Jurkat, Clone E6-1 (cell line): ENCODE results near the gene PSMB7. TPM values are rescaled to one million over a fixed set of nuclear protein-coding genes. Genes with fewer than 3 reads are reported as not detected.

Experiments used
- DNase-seq: peaks from one replicate; pipeline ENCODE4 v3.0.0-alpha.2; 2011; ENCODE audit warnings: low read depth, low spot score
- H3K4me3 ChIP-seq: 2 replicates; pipeline ENCODE4 v1.5.1; 2011; ENCODE audit warnings: mild to moderate bottlenecking, low read length, control low read depth, moderate library complexity
- polyA plus RNA-seq: library from polyadenylated mRNA; unstranded; fragments of >200 nt; gene quantifications from one replicate; pipeline ENCODE4 v1.2.1, GENCODE V29; 2012; ENCODE audit warnings: missing spikeins; ENCODE audit not compliant: insufficient read length, insufficient read depth

PSMB7 gene
- polyA plus RNA-seq = 439 TPM

GRCh38 chr9:124415102-124415851 is at the start of gene PSMB7:
Gene PSMB7 (minus strand): TSS chr9:124415442. CDS start chr9:124415425, 17 bp downstream.
- H3K4me3 ChIP-seq = peak within 1 kb of the TSS; percentile 98
- peak; percentile 97 for DNase-seq

DNA sequence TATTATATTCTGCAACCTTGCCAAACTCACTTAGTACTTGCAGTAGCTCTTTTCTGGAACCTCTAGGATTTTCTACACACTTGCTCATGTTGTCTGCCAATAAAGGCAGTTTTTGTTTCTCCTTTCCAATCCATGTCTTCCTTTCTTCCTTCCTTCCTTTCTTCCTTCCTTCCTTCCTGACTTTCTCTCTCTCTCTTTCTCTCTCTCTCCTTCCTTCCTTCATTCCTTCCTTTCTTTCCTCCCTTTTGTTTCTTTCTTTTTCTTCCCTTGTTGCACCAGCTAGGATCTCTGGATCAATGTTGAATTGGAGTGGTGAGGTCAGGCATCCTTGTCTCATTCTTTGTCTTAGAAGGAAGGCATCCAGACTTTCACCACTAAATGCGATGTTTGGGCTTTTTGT is 47.5 kb upstream of the PSMB7 start:
- no peak for DNase-seq
- H3K4me3 ChIP-seq = no peak overlapping the region

- no peak overlapping the region for H3K4me3 ChIP-seq
- DNase-seq = no peak
These were observed 43.2 kb upstream of the PSMB7 start for GRCh38 chr9:124458441-124458840.

- DNase-seq = no peak
- no peak overlapping the region for H3K4me3 ChIP-seq
These were observed 42.7 kb upstream of the PSMB7 start for GRCh38 chr9:124457887-124458431.

DNA sequence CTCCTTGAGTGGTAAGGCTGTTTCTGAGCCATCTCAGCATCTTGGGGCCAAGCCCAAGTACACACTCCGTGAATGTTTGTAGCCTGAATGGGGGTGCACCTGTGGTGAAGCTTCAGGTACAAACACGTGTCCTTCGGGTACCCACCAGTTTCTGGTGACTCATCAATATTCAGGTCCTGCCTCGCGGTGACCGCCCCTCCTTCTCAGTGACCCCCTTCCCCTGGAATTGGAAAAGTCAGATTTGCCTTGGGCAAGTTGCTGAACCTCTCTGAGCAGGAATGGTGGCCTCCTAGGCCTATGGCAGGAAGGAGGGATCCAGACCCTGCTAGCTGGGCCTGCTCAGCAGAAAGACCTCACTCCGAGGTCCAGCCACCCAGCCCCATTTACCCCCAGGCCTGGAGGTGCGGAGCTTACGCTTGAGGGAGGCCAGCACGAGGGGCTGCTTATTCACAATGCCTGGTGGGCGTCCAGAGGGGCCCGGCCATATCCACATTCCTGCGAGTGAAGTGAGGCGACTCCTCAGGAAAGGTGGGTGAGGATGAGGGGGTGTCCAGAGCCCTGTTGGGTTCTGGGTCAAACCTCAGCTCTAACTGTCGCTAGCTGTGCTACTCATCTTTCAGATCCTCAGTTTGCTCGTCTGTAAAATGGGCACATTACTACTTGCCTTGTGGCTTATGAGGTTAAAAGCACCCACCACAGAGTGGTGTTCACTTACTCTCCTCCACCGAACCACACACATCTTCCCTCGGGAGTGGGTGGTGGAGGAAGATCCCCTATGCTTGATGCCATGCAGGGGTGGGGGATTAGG is 42.0 kb upstream of the PSMB7 start:
- H3K4me3 ChIP-seq = no peak overlapping the region
- DNase-seq = no peak

- no peak overlapping the region for H3K4me3 ChIP-seq
- DNase-seq = no peak
These were observed 41.3 kb upstream of the PSMB7 start for GRCh38 chr9:124456341-124457078.

- no peak for DNase-seq
- no peak overlapping the region for H3K4me3 ChIP-seq
These were observed 40.6 kb upstream of the PSMB7 start for GRCh38 chr9:124455820-124456219.

GRCh38 chr9:124454791-124455443 is 39.7 kb upstream of the PSMB7 start:
- no peak for DNase-seq
- H3K4me3 ChIP-seq = no peak overlapping the region

DNA sequence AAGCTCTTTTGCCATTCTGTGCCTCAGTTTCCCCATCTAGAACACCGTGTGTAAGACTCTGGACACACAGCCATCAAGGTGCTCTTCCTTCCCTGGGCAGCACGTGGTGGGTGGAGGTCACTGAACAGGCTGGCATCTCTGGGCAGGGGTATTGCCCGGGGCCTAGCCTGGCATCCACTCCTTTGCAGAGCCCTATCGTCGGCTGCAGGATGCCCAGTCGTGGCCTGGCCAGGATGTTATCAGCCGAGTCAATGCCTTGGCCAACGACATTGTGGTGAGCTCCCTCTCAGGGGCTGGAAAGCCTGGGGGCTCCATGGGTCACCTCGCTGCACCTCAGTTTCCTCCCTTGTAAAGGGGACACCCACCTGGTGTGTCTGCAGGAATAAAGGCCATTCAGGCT is 39.1 kb upstream of the PSMB7 start:
- H3K4me3 ChIP-seq = no peak overlapping the region
- no peak for DNase-seq

GRCh38 chr9:124453586-124454191 is 38.4 kb upstream of the PSMB7 start:
- no peak overlapping the region for H3K4me3 ChIP-seq
- no peak for DNase-seq

GRCh38 chr9:124452841-124453585 is 37.8 kb upstream of the PSMB7 start:
- no peak for DNase-seq
- no peak overlapping the region for H3K4me3 ChIP-seq

DNA sequence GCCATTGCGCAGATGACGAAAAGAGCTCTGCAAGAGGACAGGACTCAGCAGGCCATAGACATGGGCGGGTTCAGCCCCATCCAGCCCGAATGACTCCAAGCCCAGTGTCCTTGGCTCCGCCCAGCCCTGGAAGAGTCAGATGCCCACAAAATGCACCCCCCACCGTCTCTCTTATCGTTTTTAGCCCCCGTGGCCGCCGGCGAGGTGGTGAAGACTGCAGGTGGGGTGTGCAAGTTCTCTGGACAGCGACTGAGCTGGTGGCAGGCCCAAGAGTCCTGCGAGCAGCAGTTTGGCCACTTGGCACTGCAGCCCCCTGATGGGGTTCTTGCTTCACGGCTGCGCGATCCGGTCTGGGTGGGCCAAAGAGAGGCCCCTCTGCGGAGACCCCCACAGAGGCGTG is 37.1 kb upstream of the PSMB7 start:
- no peak overlapping the region for H3K4me3 ChIP-seq
- DNase-seq = no peak

GRCh38 chr9:124450931-124451661 is 35.9 kb upstream of the PSMB7 start:
- no peak overlapping the region for H3K4me3 ChIP-seq
- DNase-seq = no peak

GRCh38 chr9:124450241-124450924 is 35.1 kb upstream of the PSMB7 start, which contains the start of gene ADGRD2:
Gene ADGRD2 (plus strand): TSS chr9:124450451. CDS start chr9:124451667, 1,216 bp downstream.
- DNase-seq = no peak
- no peak within 1 kb of the TSS for H3K4me3 ChIP-seq

DNA sequence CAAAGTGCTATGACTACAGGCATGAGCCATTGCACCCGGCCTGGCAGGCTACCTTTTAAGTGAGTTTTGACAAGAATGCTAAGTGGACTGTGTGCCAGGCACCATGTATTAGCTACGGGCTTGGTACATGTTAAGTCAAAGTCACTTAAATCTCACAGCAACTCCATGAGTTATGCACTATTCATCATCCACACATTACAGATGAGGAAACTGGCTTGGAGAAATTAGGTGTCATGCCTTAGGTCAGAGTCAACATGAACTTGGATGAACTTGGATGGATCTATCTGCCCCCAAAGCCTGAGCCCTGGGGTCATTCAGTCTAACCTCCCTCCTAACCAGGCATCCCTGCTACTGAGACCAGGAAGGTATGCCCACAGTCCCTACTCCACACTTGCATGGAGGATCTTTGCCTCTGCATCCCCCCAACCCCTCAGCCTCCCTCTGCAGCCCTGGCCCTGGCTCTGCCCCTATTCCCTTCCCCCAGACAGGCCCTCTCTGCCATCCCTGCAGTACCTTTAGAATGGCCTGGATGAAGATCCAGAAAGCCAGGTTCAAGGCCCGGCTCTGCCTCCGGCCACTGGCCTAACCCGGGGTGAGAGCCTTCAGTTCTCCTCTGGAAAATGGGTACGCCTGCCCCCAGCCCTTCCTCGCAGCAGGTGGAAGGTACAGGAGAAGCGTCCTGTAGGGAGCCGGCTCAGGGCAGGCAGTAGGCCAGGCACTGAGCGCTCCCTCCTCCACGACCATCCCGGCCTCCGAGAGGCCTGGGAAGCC is 34.3 kb upstream of the PSMB7 start:
- no peak for DNase-seq
- no peak overlapping the region for H3K4me3 ChIP-seq

- DNase-seq = no peak
- H3K4me3 ChIP-seq = no peak overlapping the region
These were observed 32.8 kb upstream of the PSMB7 start for GRCh38 chr9:124448019-124448418.
